Measurements from ENCODE around the gene ATXN10.

Gene ATXN10

GRCh38 chr22:45878051-45878781 lies 206.6 kb downstream of the ATXN10 start:
- DNase-seq (ENCODE audit: low read depth in 2 of 2) = no peak

GRCh38 chr22:45878901-45879551 lies 207.4 kb downstream of the ATXN10 start:
- no peak for DNase-seq (ENCODE audit: low read depth in 2 of 2)

DNA sequence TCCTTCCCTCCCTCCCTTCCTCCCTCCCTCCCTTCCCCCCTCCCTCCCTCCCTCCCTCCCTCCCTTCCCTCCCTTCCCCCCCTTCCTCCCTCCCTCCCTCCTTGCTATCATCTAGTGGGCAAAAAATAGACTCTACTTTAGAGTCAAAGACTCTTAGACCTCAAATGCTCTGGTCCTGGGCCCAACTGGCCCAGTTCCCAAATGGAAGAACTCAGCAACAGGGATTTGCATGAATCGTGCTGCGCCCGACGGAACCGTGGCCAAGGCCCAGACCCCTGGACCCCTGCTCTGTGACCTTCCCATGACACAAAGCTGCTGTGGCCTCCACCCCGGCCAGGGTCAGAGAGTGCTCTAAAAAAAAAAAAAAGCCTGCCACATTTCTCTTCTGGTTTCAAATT lies 207.9 kb downstream of the ATXN10 start:
- DNase-seq (ENCODE audit: low read depth in 2 of 2) = no peak

DNA sequence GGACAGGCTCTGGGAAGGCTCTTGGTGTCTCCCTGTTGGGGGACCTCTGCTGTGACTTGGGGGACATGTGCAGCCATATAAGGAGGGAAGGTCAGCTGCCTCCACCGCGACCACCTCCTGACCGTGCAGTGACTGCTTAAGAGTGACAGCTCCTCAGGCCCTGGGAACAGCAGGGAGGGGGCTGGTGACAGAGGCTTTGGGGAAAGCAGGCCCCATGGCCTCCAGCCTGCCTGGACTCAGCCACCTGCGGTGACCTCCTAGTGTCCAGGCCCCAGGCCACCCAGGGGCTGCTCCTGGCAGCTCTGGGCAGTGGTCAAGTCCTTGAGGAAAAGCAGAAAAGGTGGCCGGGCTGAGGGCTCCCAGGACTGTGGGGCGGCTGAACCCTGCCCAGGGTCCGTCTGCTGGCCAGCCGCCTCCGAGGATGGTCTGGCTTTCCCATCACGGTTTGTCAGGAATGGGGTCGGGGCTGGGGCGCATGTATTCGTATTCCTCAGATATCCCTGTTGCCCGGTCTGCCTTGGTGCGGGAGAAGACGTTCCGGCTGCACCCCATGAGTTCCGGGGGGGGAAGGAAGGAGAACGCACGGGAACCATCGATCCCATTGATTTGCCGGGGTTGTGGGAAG lies 208.6 kb downstream of the ATXN10 start:
- DNase-seq (ENCODE audit: low read depth in 2 of 2) = no peak

GRCh38 chr22:45880716-45881523 lies 209.3 kb downstream of the ATXN10 start:
- no peak for DNase-seq (ENCODE audit: low read depth in 2 of 2)

GRCh38 chr22:45881524-45881875 lies 209.9 kb downstream of the ATXN10 start:
- no peak for DNase-seq (ENCODE audit: low read depth in 2 of 2)

DNA sequence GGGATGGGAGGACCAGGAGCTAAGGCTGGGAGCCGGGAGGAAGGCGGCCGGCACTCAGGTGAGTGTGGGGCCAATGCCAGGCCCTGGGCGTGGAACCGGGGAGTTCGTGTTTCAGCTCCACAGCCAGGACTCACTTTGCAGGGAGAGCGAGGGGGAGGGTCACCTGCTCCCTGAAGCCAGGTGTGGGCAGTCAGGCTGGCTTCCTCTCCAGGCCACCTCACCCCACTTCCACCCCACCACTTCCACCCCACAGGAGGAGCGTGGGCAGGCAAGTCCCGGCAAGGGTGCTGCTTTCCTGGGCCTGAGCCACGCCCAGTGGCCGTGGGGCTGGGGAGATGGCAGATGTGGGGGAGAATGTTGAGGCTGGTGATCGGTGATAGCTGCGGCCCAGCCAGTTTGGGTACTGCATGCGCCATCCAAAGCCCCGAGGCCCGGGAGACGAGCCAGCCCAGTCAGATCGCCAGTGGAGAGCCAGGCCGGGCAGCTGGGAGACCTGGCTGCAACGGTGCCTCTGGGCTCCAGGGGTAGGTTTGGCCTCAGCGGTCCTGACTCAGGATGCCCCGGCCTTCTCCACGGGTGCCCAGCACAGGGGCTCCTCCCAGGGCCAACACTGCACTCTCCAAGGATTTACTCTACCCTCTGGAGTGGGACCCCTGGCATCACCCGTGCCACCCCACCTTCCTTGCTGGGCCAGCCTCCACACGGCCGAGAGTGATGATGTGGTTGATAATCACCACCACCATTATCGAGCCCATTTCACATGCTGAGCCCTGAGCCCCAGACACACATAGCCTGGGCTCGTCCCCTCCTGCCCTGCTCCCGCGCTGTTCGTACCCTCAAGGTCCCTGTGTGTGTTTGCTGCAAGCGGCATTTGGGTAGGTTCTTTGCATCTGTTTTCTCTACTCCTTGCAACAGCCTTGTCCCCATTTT lies 211.5 kb downstream of the ATXN10 start:
- no peak for DNase-seq (ENCODE audit: low read depth in 2 of 2)

DNA sequence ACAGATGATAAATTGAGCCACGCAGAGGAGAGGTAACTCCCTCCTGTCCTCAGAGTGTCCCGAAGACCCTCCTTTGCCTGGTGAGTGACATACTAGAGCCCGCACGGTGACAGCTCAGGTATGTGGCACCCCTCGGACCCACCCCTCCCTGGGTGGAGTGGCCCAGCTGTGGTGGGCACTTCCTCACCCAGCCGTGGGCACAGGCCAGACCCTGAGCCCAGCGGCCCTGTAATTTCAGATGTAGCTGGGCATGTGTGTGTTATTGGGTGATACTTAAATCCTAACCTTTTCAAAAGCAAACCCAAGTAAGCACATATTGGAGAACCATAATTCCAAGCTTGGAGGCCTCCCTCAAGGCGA lies 212.2 kb downstream of the ATXN10 start:
- no peak for DNase-seq (ENCODE audit: low read depth in 2 of 2)

DNA sequence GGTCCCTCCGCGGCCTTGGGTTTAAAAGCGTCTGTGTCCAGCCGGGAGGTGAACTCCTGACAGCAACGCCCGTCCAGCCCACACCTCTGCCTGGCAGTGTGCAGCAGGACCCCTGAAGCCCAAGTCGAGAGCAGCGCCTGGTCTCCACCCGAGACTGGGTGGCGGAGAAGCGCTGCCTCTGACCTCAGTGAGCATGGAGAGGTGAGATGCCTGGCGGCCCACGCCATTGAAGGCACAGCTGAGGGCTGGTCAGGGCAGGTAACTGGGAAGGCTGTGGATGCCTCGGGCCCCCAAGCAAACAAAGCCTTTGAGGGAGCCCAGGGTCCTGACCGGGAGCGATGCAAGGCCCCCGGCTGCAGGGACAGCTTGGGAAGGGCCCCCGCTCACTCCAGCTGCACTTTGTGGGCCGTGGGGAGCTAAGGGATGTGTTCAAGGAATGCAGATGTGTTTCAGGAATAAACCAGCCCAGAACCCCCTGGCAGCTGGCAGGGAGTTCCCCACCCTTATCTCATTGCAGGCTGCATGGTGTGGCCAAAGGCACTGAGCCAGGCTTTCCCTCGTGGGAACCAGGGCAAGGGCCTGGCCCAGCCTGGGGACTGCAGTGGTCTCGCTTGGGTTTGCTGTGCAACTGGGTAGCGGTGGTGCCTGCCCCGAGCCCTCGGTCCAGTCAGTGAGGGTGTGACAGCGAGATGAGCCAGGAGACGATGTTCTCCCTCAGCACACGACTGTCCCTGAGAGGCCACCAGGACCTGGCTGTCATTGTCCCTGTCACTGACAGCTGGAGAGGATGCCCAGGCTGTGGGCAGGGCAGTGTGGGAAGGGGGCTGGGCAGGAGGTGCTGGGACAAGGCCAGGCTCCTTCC lies 212.8 kb downstream of the ATXN10 start:
- DNase-seq (ENCODE audit: low read depth in 2 of 2) = no peak

- no peak for DNase-seq (ENCODE audit: low read depth in 2 of 2)
These were observed 213.7 kb downstream of the ATXN10 start for GRCh38 chr22:45885171-45885840.

- DNase-seq (ENCODE audit: low read depth in 2 of 2) = no peak
These were observed 214.3 kb downstream of the ATXN10 start for GRCh38 chr22:45885941-45886395.

GRCh38 chr22:45886540-45886939 lies 214.9 kb downstream of the ATXN10 start:
- no peak for DNase-seq (ENCODE audit: low read depth in 2 of 2)

GRCh38 chr22:45887202-45888131 lies 215.8 kb downstream of the ATXN10 start:
- DNase-seq (ENCODE audit: low read depth in 2 of 2) = no peak

DNA sequence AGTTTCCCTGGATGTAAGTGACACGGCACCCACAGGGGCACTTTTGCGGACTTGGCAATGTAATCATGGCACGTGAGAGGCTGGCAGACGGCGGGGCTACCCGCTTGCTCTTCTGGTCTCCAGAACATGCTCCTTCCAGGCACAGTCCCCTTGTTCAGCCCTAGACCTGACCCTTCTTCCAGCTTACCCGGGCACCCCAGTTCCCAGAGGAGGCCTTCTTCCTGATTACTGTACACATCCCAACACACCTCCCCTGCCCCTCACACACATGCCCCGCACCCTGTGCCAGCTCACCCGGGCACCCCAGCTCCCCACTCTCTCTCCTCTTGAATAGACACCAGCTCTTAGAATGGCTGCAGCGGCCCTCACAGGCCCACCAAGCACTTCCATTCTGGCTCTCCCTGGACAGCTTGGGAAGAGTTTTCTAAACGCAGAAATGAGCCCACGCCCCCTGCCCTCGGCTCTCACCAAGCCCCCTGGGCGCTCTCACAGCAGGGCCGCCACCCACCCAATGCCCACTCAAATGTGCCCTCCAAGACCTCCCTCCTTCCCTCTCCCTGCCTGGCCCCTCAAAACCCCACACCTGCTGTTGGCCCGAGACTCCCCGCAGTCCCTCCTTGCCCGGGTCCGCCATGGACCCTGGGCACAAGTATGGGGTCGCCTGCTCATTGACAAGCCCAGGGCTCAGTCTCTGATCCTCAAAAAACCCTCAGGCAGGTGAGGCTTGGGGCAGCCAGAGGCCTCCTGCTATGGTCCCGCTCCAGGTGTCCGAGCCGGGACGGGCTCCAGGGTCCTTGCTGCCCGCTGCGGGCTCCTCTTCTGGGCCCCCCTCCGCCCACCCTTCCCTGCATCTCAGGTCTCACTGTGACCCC lies 216.8 kb downstream of the ATXN10 start:
- DNase-seq (ENCODE audit: low read depth in 2 of 2) = no peak

GRCh38 chr22:45889093-45889538 lies 217.5 kb downstream of the ATXN10 start:
- DNase-seq (ENCODE audit: low read depth in 2 of 2) = no peak

GRCh38 chr22:45889539-45890350 lies 218.1 kb downstream of the ATXN10 start:
- DNase-seq (ENCODE audit: low read depth in 2 of 2) = no peak

GRCh38 chr22:45890351-45890635 lies 218.7 kb downstream of the ATXN10 start:
- DNase-seq (ENCODE audit: low read depth in 2 of 2) = no peak
